Esophagus squamous epithelium (tissue), 4 donors: ENCODE data around the gene ATP8A2.

Experiments
- CTCF ChIP-seq, 6 experiments: fragments of 450-650 bp in 4 of 6; fragments of 200-600 bp in 2 of 6; sonication (generic) in 2 of 6; IDR thresholded peaks; one replicate each; pipeline ENCODE4 v1.5.1; 2016 to 2019; ENCODE audit warnings: antibody characterized with exemption in 6 of 6, mild to moderate bottlenecking in 4 of 6, moderate library complexity in 4 of 6
- POLR2A ChIP-seq, 4 donors: fragments of 450-650 bp; IDR thresholded peaks; one replicate each; pipeline ENCODE4 v1.6.1; 2017; ENCODE audit warnings: antibody characterized with exemption in 4 of 4, mild to moderate bottlenecking in 4 of 4, moderate library complexity in 3 of 4

DNA sequence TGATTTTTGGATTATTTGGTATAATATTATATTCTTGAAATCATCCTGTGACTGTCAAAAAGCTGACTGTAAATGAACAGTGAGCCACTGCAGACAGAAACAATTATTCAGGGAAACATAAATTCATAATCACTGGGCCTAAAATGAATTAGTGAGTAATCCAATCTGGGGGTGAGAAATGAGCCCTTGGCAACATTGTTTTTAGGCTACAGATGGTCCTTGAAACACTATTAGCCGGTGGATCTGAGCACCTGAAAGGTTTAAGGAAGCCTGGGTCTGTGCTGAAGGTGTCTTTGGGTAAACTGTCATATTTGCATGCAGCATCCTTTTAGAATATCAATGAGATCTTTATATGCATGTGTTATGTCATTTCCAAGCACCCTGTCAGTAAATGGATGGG, 290.7 kb downstream of the ATP8A2 start:
- TF ChIP-seq POLR2A (IDR thresholded peaks at IDR 0.05) (no peak), CTCF (IDR thresholded peaks at IDR 0.05) (no peak)
